ENCODE results near the gene MTHFD1L. TPM values are rescaled to one million over a fixed set of nuclear protein-coding genes. Genes with fewer than 3 reads are reported as not detected.
"Not testable (repeated sequence)": the region's sequence is repeated elsewhere in the genome, so short reads cannot be mapped to it uniquely, and the experiment has no call there.

MTHFD1L gene
- 4.0 TPM for total RNA-seq

- Histone ChIP-seq H3K9me3 (ENCODE audit: low read depth, low read length) (no peaks in the 10 kb centered on the region), H3K4me1 (ENCODE audit: insufficient read depth, low read length) (peaks cover 23% of the 10 kb centered on the region), H3K4me3 (ENCODE audit: low read length) (peak within 1 kb of the TSS; percentile 49), H3K27me3 (ENCODE audit: insufficient read depth, low read length) (no peaks in the 10 kb centered on the region)
Observed at GRCh38 chr6:150865406-150866146, at the start of gene MTHFD1L. MTHFD1L (plus strand) TSS chr6:150865702; CDS start chr6:150865823, 121 bp downstream.

GRCh38 chr6:150816554-150816953 is 48.9 kb upstream of the MTHFD1L start:
- not testable (repeated sequence) for H3K4me3 ChIP-seq (ENCODE audit: low read length); H3K9me3 ChIP-seq (ENCODE audit: low read depth, low read length); H3K4me1 ChIP-seq (ENCODE audit: insufficient read depth, low read length); H3K27me3 ChIP-seq (ENCODE audit: insufficient read depth, low read length)

DNA sequence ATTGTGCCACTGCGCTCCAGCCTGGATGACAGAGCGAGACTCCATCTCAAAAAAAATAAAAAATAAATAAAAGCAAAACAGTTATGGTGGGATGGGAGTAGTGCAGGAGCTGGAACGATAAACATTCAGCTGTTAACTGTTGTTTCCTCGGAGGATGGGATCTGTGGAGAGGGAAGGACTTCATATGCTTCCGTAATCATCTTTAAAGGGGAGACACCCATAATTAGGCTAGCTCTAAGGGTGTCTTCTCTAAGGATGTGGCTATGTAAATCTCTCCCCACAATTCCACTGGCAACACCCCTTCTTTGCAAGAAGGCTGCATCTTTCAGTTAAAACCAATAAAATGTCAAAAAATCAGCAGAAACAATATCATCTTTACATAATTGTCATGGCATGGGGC is 42.6 kb upstream of the MTHFD1L start:
- no peaks in the 10 kb centered on the region for H3K9me3 ChIP-seq (ENCODE audit: low read depth, low read length)
- no peak overlapping the region for H3K4me3 ChIP-seq (ENCODE audit: low read length)
- no peaks in the 10 kb centered on the region for H3K27me3 ChIP-seq (ENCODE audit: insufficient read depth, low read length)
- no peaks in the 10 kb centered on the region for H3K4me1 ChIP-seq (ENCODE audit: insufficient read depth, low read length)

GRCh38 chr6:150826788-150827187 is 38.7 kb upstream of the MTHFD1L start:
- no peaks in the 10 kb centered on the region for H3K27me3 ChIP-seq (ENCODE audit: insufficient read depth, low read length)
- H3K4me1 ChIP-seq (ENCODE audit: insufficient read depth, low read length) = no peaks in the 10 kb centered on the region
- H3K9me3 ChIP-seq (ENCODE audit: low read depth, low read length) = no peaks in the 10 kb centered on the region
- H3K4me3 ChIP-seq (ENCODE audit: low read length) = no peak overlapping the region

DNA sequence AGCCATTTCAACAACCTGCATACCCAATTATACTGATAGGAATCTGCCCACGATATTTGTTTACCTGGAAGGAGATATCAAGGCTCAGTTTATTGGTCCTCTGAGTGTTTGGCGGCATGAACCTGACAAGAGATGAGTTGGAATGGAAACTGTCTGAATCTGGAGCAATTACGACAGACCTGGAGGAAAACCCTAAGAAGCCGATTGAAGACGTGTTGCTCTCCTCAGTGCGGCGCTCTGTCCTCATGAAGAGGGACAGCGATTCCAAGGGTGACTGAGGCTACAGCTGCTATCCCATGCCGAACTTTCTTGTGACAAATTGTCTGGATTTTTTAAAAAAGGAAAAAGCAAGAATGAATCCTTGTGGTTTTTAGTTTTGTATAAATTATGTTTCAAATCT is 37.4 kb upstream of the MTHFD1L start:
- H3K4me3 ChIP-seq (ENCODE audit: low read length); H3K27me3 ChIP-seq (ENCODE audit: insufficient read depth, low read length); H3K9me3 ChIP-seq (ENCODE audit: low read depth, low read length); H3K4me1 ChIP-seq (ENCODE audit: insufficient read depth, low read length): not testable (repeated sequence)

DNA sequence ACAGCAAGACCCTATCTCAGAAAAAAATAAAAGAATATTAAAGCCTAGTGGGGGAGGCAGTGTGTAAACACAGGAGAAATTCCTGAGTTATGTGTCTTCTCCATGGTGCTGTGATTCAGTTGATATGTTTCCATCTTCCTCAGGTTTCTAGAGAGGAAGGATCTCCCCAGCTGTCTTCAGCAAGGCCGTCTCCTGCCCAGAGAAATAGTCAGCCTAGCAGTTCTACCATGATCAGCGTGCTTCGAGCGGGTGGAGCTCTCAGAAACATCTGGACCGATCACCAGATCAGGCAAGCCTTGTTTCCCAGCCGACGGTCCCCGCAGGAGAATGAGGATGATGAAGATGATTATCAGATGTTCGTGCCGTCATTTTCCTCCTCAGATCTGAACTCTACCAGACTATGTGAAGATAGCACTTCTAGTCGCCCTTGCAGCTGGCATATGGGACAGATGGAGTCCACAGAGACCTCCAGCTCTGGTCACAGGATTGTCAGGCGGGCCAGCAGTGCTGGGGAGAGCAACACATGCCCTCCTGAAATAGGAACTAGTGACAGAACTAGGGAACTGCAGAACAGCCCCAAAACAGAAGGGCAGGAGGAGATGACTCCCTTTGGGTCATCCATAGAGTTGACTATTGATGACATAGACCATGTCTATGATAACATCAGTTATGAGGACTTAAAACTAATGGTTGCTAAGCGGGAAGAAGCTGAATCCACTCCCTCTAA is 34.9 kb upstream of the MTHFD1L start:
- Histone ChIP-seq H3K9me3 (ENCODE audit: low read depth, low read length) (no peaks in the 10 kb centered on the region), H3K27me3 (ENCODE audit: insufficient read depth, low read length) (no peaks in the 10 kb centered on the region), H3K4me3 (ENCODE audit: low read length) (no peak overlapping the region), H3K4me1 (ENCODE audit: insufficient read depth, low read length) (no peaks in the 10 kb centered on the region)

- Histone ChIP-seq H3K4me1 (ENCODE audit: insufficient read depth, low read length) (no peaks in the 10 kb centered on the region), H3K9me3 (ENCODE audit: low read depth, low read length) (no peaks in the 10 kb centered on the region), H3K4me3 (ENCODE audit: low read length) (no peak overlapping the region), H3K27me3 (ENCODE audit: insufficient read depth, low read length) (no peaks in the 10 kb centered on the region)
Observed at GRCh38 chr6:150831577-150831976, 33.9 kb upstream of the MTHFD1L start.

- Histone ChIP-seq H3K9me3 (ENCODE audit: low read depth, low read length) (no peaks in the 10 kb centered on the region), H3K27me3 (ENCODE audit: insufficient read depth, low read length) (no peaks in the 10 kb centered on the region), H3K4me3 (ENCODE audit: low read length) (no peak overlapping the region), H3K4me1 (ENCODE audit: insufficient read depth, low read length) (no peaks in the 10 kb centered on the region)
Observed at GRCh38 chr6:150835620-150836019, 29.9 kb upstream of the MTHFD1L start.

DNA sequence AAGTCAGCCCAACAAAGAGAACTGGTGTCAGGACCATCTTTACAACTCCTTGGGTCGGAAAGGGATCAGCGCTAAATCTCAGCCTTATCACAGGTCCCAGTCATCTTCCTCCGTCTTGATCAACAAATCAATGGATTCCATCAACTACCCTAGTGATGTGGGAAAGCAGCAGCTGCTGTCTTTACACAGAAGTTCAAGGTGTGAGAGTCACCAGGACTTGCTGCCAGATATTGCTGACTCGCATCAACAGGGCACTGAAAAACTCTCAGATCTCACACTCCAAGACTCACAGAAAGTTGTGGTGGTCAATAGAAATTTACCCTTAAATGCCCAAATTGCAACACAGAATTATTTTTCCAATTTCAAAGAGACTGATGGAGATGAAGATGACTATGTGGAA is 25.3 kb upstream of the MTHFD1L start:
- no peak overlapping the region for H3K4me3 ChIP-seq (ENCODE audit: low read length)
- H3K9me3 ChIP-seq (ENCODE audit: low read depth, low read length) = no peaks in the 10 kb centered on the region

DNA sequence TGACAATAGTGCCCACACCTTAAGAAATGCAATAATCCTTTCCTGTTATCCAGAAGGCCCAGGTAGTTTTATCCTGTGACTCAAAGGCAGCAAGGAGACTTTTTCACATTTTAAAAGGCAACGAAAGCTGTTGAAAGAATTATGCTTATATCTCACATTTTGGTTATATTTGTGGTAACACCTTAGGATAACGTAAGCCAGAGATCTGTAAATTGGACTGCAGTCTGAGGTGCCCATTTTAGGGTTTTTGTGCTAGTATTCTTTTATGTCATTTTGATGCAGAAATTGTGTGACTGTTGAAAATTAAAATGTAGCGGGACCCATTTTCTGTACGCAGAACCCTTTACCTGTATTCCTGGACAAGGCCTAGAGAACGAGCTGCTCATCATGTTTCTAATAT is 24.3 kb upstream of the MTHFD1L start:
- Histone ChIP-seq H3K4me1 (ENCODE audit: insufficient read depth, low read length) (no peaks in the 10 kb centered on the region), H3K27me3 (ENCODE audit: insufficient read depth, low read length) (no peaks in the 10 kb centered on the region), H3K9me3 (ENCODE audit: low read depth, low read length) (no peaks in the 10 kb centered on the region), H3K4me3 (ENCODE audit: low read length) (no peak overlapping the region)

More for the DNA sequence above, 25.3 kb upstream of the MTHFD1L start:
- Histone ChIP-seq H3K27me3 (ENCODE audit: insufficient read depth, low read length) (no peaks in the 10 kb centered on the region), H3K4me1 (ENCODE audit: insufficient read depth, low read length) (no peaks in the 10 kb centered on the region)

DNA sequence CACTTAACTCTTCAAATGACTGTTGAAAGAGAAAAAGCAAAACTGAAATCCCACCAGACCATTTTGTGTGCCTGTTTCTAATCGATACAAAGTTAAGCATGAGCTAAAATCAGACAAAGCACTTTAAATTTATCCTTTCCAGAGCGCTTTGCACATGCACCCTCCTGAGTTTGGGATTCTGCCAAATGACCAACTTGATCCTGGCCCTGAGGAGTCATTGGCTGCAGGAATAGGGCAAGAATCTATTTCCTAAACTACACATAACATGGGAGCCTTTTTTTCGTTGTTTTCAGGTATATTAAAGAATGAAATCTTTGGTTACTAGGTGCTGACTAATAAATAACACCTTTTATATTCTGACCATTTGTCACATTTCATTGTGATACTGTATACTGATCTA is 23.8 kb upstream of the MTHFD1L start:
- no peak overlapping the region for H3K4me3 ChIP-seq (ENCODE audit: low read length)

GRCh38 chr6:150844371-150844770 is 21.1 kb upstream of the MTHFD1L start:
- Histone ChIP-seq H3K4me3 (ENCODE audit: low read length) (no peak overlapping the region), H3K4me1 (ENCODE audit: insufficient read depth, low read length) (no peaks in the 10 kb centered on the region), H3K9me3 (ENCODE audit: low read depth, low read length) (no peaks in the 10 kb centered on the region), H3K27me3 (ENCODE audit: insufficient read depth, low read length) (no peaks in the 10 kb centered on the region)

More for the DNA sequence above, 23.8 kb upstream of the MTHFD1L start:
- Histone ChIP-seq H3K4me1 (ENCODE audit: insufficient read depth, low read length) (no peaks in the 10 kb centered on the region), H3K27me3 (ENCODE audit: insufficient read depth, low read length) (no peaks in the 10 kb centered on the region), H3K9me3 (ENCODE audit: low read depth, low read length) (no peaks in the 10 kb centered on the region)

DNA sequence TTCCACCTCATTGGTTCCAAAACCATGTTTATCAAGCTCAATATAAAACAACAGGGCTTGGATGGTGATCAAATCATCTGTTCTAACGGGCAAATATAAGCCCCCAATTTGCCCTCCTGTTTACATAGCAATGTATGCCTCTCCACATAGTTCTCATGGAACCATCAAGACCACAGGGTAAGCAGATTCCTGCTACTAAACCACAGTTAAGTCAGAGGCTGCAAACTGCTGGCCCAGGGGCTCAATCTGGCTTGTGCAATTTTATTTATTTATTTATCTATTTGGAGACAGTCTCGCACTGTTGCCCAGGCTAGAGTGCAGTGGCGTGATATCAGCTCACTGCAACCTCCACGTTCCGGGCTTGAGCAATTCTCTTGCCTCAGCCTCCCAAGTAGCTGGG is 18.9 kb upstream of the MTHFD1L start:
- H3K27me3 ChIP-seq (ENCODE audit: insufficient read depth, low read length) = no peaks in the 10 kb centered on the region
- no peak overlapping the region for H3K4me3 ChIP-seq (ENCODE audit: low read length)
- H3K9me3 ChIP-seq (ENCODE audit: low read depth, low read length) = no peaks in the 10 kb centered on the region
- H3K4me1 ChIP-seq (ENCODE audit: insufficient read depth, low read length) = no peaks in the 10 kb centered on the region

- Histone ChIP-seq H3K4me1 (ENCODE audit: insufficient read depth, low read length) (no peaks in the 10 kb centered on the region), H3K9me3 (ENCODE audit: low read depth, low read length) (no peaks in the 10 kb centered on the region), H3K27me3 (ENCODE audit: insufficient read depth, low read length) (no peaks in the 10 kb centered on the region), H3K4me3 (ENCODE audit: low read length) (no peak overlapping the region)
Observed at GRCh38 chr6:150848400-150848799, 17.1 kb upstream of the MTHFD1L start.

DNA sequence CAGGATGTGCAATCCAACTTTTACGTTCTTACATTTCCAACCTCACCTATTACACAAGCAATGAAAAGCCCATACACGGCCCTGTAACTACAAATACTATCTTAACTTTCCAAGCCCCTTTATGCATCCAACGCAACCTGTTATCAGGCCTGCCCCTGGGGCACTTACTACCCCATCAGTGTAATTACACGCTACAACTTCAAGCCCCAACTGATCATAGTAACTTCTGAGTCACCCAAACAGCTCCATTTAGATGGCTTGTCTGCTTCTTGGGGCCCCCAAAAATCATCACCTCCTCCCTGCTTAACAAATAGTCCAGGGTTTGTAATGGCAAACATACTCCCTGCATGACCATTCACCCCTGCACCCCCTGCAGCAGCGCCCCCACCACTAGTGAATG is 11.1 kb upstream of the MTHFD1L start:
- H3K27me3 ChIP-seq (ENCODE audit: insufficient read depth, low read length); H3K4me1 ChIP-seq (ENCODE audit: insufficient read depth, low read length); H3K9me3 ChIP-seq (ENCODE audit: low read depth, low read length); H3K4me3 ChIP-seq (ENCODE audit: low read length): not testable (repeated sequence)

DNA sequence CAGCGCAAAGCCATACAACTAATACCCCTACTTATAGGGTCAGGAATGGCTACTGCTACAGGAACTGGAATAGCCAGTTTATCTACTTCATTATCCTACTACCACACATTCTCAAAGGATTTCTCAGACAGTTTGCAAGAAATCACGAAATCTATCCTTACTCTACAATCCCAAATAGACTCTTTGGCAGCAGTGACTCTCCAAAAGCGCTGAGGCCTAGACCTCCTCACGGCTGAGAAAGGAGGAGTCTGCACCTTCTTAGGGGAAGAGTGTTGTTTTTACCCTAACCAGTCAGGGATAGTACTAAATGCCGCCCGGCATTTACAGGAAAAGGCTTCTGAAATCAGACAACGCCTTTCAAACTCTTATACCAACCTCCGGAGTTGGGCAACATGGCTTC is 10.3 kb upstream of the MTHFD1L start:
- H3K4me3 ChIP-seq (ENCODE audit: low read length); H3K4me1 ChIP-seq (ENCODE audit: insufficient read depth, low read length); H3K27me3 ChIP-seq (ENCODE audit: insufficient read depth, low read length); H3K9me3 ChIP-seq (ENCODE audit: low read depth, low read length): not testable (repeated sequence)

Data from mononuclear cell (primary cell).